DMS114 treated with DMSO at 0.1 percent for 48 hours (cell line): ENCODE results near the gene PIRT.

Experiments
- DNase-seq: peaks from one replicate; lab custom pipeline; 2025; ENCODE audit not compliant: unreplicated experiment; lab: John Stamatoyannopoulos, UW

PIRT gene

DNA sequence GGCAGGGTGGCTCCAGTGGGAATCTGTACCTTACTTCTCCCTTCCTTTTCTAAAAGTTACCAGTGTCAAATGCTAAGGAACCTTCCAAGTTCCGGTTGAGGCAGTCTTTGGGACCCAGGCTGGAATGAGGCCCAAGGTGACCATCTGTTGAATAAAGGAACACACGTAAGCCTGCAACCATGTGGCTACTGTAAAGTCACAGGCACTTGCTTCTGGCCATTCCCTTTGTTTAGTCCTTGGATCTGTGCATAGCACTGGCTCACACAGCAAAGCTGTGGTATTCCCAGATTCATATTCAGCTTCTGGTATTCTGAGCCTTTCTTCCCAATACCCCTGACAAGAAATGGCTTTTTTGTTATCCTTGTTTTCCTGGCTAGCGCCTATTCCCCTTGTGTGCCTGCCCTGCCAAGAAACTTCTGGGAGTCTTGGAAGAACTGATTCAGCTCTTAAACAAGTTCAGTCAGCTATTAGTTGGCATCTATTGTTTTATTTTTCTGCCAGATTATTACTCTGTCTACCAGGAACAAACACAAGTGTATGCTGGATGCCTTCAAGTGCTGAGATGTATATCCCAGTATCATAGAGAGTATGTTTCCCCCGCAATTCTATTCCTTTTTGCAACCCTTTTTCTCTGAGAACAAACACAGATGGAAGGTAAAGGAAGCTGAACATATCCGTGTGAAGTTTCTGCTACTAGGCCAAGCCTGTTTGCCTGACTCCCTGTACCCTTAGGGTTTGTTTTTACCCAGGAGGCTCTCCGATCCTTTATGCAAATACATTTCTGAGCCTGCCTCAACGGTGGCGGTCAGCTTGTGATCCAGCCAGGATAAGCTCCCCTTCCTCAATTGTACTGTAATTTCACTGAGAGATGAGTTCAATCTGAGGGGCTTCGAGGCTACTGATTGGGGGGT is 47.1 kb downstream of the PIRT start:
- no peak for DNase-seq

DNA sequence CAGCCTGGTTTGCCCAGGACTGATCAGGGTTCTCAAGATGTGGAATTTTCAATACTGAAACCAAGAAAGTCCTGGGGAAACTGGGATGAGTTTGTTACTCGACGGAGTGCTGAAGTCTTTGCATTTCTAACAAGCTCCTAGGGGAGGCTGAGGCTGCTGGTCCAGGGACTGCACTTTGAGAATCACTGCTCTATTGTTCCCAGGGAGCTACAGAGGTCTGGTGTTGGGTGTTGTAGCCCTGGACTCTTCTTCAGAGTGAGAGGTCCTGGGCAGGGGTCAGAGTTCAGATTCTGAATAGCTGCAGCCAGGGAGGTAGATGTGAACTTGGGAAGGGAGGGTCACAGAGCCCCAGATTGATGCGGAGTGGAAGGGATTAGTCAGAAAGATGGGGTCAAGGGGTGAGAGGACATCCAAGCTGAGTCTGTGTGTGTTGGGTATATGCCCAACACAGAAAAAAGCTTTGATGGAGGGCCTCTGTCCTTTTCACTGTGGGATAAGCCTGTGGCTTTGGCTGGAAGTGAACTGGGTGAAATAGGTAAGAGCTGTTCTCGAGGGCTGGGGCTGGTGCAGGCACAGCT is 48.1 kb downstream of the PIRT start:
- no peak for DNase-seq

- no peak for DNase-seq
These were observed 50.4 kb downstream of the PIRT start for GRCh38 chr17:10787306-10788045.

DNA sequence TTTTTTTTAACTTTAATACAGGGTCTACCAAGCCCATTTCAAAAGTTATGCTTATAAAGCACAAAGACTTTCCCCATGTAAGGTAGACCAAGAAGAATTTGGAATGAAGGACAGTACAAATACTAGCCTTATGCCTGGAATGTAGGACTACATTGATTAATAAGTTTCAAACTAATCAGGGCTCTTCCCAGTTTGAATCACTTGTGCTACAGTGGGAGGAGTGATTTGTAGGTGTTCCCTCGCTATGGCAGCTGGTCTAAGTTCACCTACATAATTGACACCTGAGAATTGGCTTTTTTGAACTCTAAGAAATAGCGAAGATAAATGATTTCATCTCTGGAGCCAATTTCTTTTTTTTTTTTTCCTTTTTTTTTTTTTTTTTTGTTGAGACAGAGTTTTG is 52.6 kb downstream of the PIRT start:
- DNase-seq: no peak

GRCh38 chr17:10779609-10780008 is 58.3 kb downstream of the PIRT start:
- DNase-seq: no peak

- DNase-seq: no peak
These were observed 60.0 kb downstream of the PIRT start for GRCh38 chr17:10777890-10778289.

DNA sequence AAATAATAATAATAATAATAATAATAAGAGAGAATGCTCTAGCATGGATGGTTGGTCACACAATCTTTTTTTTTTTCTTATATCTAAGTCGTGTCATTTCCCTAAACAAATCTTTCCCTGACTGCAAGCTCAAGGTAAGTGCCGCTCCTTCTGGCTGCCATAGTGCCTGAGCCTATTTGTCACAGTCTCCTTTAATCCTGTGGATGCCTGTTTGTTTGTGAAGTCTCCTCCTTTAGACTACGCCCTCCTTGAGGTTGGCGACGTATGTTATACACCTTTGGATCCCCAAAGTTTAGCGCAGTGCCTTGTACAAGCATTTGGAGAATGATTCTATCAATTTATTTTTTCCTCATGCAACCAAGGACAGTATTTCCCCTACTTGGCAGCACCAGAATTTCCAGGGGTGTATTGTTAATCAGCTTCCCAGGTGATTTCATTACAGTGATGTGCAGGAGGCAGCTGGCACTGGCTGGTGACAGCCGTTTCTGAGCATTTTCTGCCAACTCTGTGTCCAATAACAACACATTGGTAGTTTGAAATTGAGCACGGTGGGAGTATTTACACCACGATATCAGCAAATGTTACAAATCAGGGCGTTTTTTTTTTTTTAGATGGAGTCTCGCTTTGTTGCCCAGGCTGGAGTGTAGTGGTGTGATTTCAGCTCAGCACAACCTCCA is 60.6 kb downstream of the PIRT start:
- DNase-seq: no peak

DNA sequence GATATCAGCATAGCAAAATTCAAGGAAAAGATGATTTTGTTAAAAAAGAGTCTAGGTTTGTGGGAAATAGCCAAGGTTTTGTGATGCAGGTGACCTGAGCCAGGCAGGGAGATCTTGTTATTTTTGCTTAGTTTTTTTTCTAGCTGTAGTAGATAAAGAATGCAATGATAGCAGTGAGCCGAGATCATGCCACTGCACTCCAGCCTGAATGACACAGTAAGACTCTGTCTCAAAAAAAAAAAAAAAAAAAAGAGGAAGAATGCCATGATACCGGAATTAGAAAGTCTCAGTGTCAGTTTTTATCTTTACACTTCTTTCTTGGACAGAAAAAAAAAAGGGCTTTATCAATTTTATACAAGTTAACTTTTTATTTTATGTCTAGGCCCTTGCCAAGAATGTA is 61.5 kb downstream of the PIRT start:
- DNase-seq: no peak

- no peak for DNase-seq
These were observed 62.0 kb downstream of the PIRT start for GRCh38 chr17:10775740-10776356.

DNA sequence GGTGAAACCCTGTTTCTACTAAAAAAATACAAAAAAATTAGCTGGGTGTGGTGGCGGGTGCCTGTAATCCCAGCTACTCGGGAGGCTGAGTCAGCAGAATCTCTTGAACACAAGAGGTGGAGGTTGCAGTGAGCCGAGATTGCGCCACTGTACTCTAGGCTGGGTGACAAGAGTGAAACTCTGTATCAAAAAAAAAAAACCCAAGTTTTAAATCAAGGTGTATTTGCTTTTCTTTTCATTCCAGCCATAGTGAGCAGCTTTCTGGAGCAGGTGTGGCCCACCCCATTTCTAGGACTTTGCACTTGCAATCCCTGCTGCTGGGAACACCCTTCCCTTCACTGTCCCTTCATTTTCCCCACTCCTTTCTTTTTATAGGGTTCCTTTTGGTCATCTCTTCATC is 62.8 kb downstream of the PIRT start:
- no peak for DNase-seq

DNA sequence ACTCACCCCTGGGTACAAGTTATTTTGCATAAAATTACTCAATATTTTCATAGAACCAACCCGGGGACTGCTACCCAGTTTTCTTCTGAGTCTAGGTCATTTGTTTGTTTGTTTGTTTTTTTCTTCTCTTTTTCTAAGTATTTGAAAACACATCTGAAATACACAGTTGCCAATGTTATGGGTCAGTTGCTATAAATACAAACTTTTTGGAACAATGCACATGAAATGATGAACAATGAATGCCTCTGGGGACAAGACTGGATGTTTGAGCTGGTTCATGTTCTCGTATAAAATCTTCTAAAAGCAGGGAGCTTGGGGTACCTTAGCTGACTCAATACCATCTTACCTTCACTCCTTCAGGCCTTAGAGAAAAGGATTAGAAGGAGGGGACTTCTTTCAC is 64.5 kb downstream of the PIRT start:
- DNase-seq: no peak
